Lung (tissue), 12 donors: ENCODE results near the gene KCNIP4. TPM values are rescaled to one million over a fixed set of nuclear protein-coding genes. Genes with fewer than 3 reads are reported as not detected.

Source experiments
- ATAC-seq: fragments of 200-7000 bp; cut with Tn5 transposase; one replicate; pipeline ENCODE4 v1.9.1; 2020; ENCODE audit warnings: moderate number of reproducible peaks; ENCODE audit not compliant: insufficient read depth, low FRiP score
- DNase-seq, 3 donors: peaks; one replicate each; pipeline ENCODE4 v3.0.0-alpha.2; 2013 to 2017
- H3K27ac ChIP-seq, 2 donors: one replicate each; pipeline ENCODE4 v1.5.1; 2013; ENCODE audit warnings: mild to moderate bottlenecking in 2 of 2, moderate library complexity in 2 of 2, control low read depth in 1 of 2, inconsistent platforms in 1 of 2, low read depth in 1 of 2, low read length in 1 of 2
- H3K27me3 ChIP-seq, 3 donors: one replicate each; pipeline ENCODE4 v1.5.1; 2013; ENCODE audit warnings: low read length in 2 of 3; ENCODE audit not compliant: control insufficient read depth in 3 of 3, insufficient read depth in 3 of 3
- H3K36me3 ChIP-seq, 4 donors: one replicate each; pipeline ENCODE4 v1.5.1; 2013; ENCODE audit warnings: low read length in 4 of 4, mild to moderate bottlenecking in 1 of 4, moderate library complexity in 1 of 4; ENCODE audit not compliant: control insufficient read depth in 4 of 4, insufficient read depth in 4 of 4
- H3K4me1 ChIP-seq, 5 donors: one replicate each; pipeline ENCODE4 v1.5.1; 2013; ENCODE audit warnings: low read length in 5 of 5, mild to moderate bottlenecking in 2 of 5, moderate library complexity in 1 of 5; ENCODE audit not compliant: control insufficient read depth in 5 of 5, insufficient read depth in 5 of 5
- H3K4me3 ChIP-seq: one replicate; pipeline ENCODE4 v1.5.1; 2013; ENCODE audit warnings: mild to moderate bottlenecking, control low read depth, moderate library complexity
- H3K9ac ChIP-seq, 2 donors: one replicate each; pipeline ENCODE4 v1.5.1; 2013; ENCODE audit warnings: low read length in 2 of 2, control low read depth in 1 of 2; ENCODE audit not compliant: insufficient read depth in 1 of 2
- H3K9me3 ChIP-seq, 4 donors: one replicate each; pipeline ENCODE4 v1.5.1; 2013; ENCODE audit warnings: low read length in 3 of 4, mild to moderate bottlenecking in 1 of 4, moderate library complexity in 1 of 4; ENCODE audit not compliant: control insufficient read depth in 4 of 4, insufficient read depth in 3 of 4
- CTCF ChIP-seq: IDR thresholded peaks from 2 replicates; pipeline ENCODE4 v1.5.1; 2012; ENCODE audit warnings: mild to moderate bottlenecking; ENCODE audit errors: control extremely low read depth, extremely low read depth
- WGBS, 2 donors: extraction: QIAGEN DNeasy Blood & Tissue Kit; methylation state at CpG; one replicate each; pipeline ENCODE4 v1.1.7; 2013; 5-methylcytosine and 5-hydroxymethylcytosine counted together
- polyA plus RNA-seq, 2 donors: library from polyadenylated mRNA; stranded (reverse); fragments of 200-250 nt; gene quantifications; one replicate each; pipeline ENCODE4 v1.2.1, GENCODE V29; 2013
- total RNA-seq, 2 donors: library from RNA; depleted of rRNA in 1 of 2; stranded (reverse); fragments of >200 nt in 1 of 2; gene quantifications; one replicate each; pipeline ENCODE4 v1.2.1, GENCODE V29; 2014 to 2021
- donor health status: control.
- donor health status: control.
- donor health status: Bipolar disorder and iron deficiency.
- donor health status: healthy.
- donor health status: DM: yes; HTN: yes; CAD: no.

Gene KCNIP4
- total and polyA plus RNA-seq, 4 donors = 0.11 TPM; not detected in 3

- no peak for TF ChIP-seq CTCF
- no peak for DNase-seq
- H3K27ac ChIP-seq = no peak overlapping the region
Measured at GRCh38 chr4:20895208-20895607, 1053.4 kb downstream of the KCNIP4 start.

DNA sequence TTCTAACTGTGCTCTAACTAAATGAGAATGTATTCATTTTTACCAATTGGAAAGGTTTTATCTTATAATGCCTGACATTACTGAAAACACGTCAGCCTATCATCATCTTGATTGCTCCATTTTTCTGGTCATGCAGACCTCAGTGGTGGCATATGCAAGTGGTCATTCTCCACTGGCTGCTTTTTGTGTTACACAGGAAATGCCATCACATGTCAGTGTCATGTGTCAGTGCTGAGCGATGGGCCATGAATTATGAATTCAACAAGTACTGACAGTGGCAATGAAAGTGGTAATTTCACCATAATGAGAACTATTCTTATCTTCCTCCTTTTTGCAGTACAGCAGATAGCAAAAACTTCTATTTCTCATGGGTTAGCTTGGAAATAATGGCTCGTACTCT lies 1057.8 kb downstream of the KCNIP4 start:
- Histone ChIP-seq H3K27me3 (no peaks in the 10 kb centered on the region), H3K9ac (no peak overlapping the region), H3K4me1 (no peaks in the 10 kb centered on the region), H3K36me3 (no peaks in the 10 kb centered on the region), H3K9me3 (no peaks in the 10 kb centered on the region), H3K27ac (no peak overlapping the region), H3K4me3 (no peak overlapping the region)
- ATAC-seq (no peak), DNase-seq (no peak)
- no peak for TF ChIP-seq CTCF
- 79 to 87% methylated on average over 3 of the region's 3 CpGs for WGBS, 2 donors

More at GRCh38 chr4:20895208-20895607, 1053.4 kb downstream of the KCNIP4 start:
- H3K36me3 ChIP-seq = no peaks in the 10 kb centered on the region
- no peak overlapping the region for H3K4me3 ChIP-seq
- H3K4me1 ChIP-seq = no peaks in the 10 kb centered on the region
- no peaks in the 10 kb centered on the region for H3K27me3 ChIP-seq
- ATAC-seq = no peak
- H3K9me3 ChIP-seq = no peaks in the 10 kb centered on the region
- H3K9ac ChIP-seq = no peak overlapping the region

DNA sequence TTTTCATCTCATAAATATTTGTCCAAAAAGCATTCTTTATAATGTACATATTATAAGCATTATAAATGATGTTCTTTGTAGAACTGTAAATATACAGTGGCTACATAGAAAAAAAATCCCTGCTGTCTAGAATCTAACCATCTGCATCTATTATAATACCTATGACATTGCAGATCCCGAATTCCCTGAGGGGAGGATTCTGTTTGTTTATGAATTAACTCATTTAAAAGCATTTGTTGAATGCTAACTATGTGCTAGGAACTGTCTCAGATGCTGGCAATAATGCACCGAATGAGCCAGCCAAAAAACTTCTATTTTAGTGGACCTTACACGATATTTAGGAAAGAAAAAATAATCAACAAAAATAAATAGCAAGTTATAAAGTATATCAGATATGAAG lies 1058.7 kb downstream of the KCNIP4 start:
- no peak overlapping the region for H3K4me3 ChIP-seq
- no peak for ATAC-seq
- no peaks in the 10 kb centered on the region for H3K4me1 ChIP-seq
- no peaks in the 10 kb centered on the region for H3K9me3 ChIP-seq
- no peak overlapping the region for H3K27ac ChIP-seq
- TF ChIP-seq CTCF = no peak
- H3K36me3 ChIP-seq = no peaks in the 10 kb centered on the region
- WGBS, 2 donors = 72 to 74% methylated on average over 3 of the region's 3 CpGs
- H3K27me3 ChIP-seq = no peaks in the 10 kb centered on the region
- H3K9ac ChIP-seq = no peak overlapping the region
- DNase-seq = no peak

DNA sequence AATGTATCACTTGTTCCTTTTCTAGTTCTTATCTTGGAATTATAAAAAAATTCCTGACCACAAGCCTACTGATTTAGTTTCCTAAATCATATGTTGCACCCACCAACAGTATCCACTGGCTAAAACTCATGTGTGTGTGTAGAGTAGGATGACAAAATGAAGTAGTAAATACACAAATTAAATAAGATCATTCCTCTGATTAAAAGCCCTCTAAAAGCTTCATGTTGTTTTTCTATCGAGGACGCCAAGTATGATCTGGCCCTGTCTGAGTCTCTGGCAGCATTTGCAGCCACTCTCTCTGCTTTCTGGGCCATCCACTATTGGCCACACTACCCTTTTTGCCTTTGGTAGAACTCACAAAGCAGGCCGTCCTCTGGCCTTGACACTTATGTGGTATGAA lies 1064.9 kb downstream of the KCNIP4 start:
- DNase-seq (no peak), ATAC-seq (no peak)
- Histone ChIP-seq H3K27ac (no peak overlapping the region), H3K36me3 (no peaks in the 10 kb centered on the region), H3K9ac (no peak overlapping the region), H3K4me3 (no peak overlapping the region), H3K9me3 (no peaks in the 10 kb centered on the region), H3K27me3 (no peaks in the 10 kb centered on the region), H3K4me1 (no peaks in the 10 kb centered on the region)
- no peak for TF ChIP-seq CTCF
- WGBS, 2 donors = 89 to 93% methylated on average over 3 of the region's 3 CpGs
